Right cardiac atrium (tissue), 5 donors: ENCODE results near the gene ULK2. TPM values are rescaled to one million over a fixed set of nuclear protein-coding genes. Genes with fewer than 3 reads are reported as not detected.
A peak's percentile ranks its signal among the peaks of the same experiment; 100 is the strongest.

Experiments
- ATAC-seq, 2 donors: fragments of 200-7000 bp; cut with Tn5 transposase; one replicate each; pipeline versions ENCODE4 v1.8.0 to v1.9.1; 2020; ENCODE audit warnings: moderate library complexity in 2 of 2, mild to moderate bottlenecking in 1 of 2
- DNase-seq, 3 donors: peaks; one replicate each; pipeline ENCODE4 v3.0.0-alpha.2; 2020
- H3K27ac ChIP-seq: one replicate; pipeline ENCODE4 v1.5.1; 2013; ENCODE audit warnings: mild to moderate bottlenecking, low read length, control low read depth, moderate library complexity
- H3K27me3 ChIP-seq: one replicate; pipeline ENCODE4 v1.6.1; 2013; ENCODE audit not compliant: control insufficient read depth, insufficient read depth
- H3K4me1 ChIP-seq: one replicate; pipeline ENCODE4 v1.6.1; 2013; ENCODE audit warnings: low read length; ENCODE audit not compliant: control insufficient read depth, insufficient read depth
- H3K4me3 ChIP-seq: one replicate; pipeline ENCODE4 v1.5.1; 2013; ENCODE audit warnings: low read length, control low read depth
- H3K9me3 ChIP-seq: one replicate; pipeline ENCODE4 v1.6.1; 2013; ENCODE audit warnings: low read length; ENCODE audit not compliant: control insufficient read depth
- WGBS: extraction: QIAGEN DNeasy Blood & Tissue Kit; methylation state at CpG from one replicate; pipeline ENCODE4 v1.1.7; 2013; 5-methylcytosine and 5-hydroxymethylcytosine counted together
- intact Hi-C, 4 donors: fragments of 100-400 bp; cut with DNase I; formaldehyde crosslinking; loops; one replicate each; pipeline versions ENCODE4 v1.11.0 to v1.14.0; 2022 to 2023
- polyA plus RNA-seq: library from polyadenylated mRNA; stranded (reverse); fragments of 200-250 nt; gene quantifications from one replicate; pipeline ENCODE4 v1.2.3, GENCODE V29; 2013
- total RNA-seq, 4 donors: library from RNA; stranded (reverse); fragmentation: NEBNext Ultra II Directional; extraction: Animal tissue kit (Norgen Biotek cat#: 25700); gene quantifications; one replicate each; pipeline ENCODE4 v1.2.1, GENCODE V29; 2021
- donor health status: healthy with polysubstance abuse.
- donor health status: DM: no; HTN: yes; CAD: no.
- donor health status: DM: no; HTN: no; CAD: no.
- donor health status: DM: no; HTN: yes; CAD: no; lungs with severe emphysema.
- donor health status: DM: yes; HTN: yes; CAD: no.

The ULK2 gene
- total and polyA plus RNA-seq, 5 donors, result 5.8 to 16.9 (median 15.1) TPM

GRCh38 chr17:19787733-19788357 is 79.9 kb downstream of the ULK2 start:
- Histone ChIP-seq H3K4me1 (no peaks in the 10 kb centered on the region), H3K27me3 (no peaks in the 10 kb centered on the region), H3K27ac (no peak overlapping the region), H3K9me3 (no peaks in the 10 kb centered on the region), H3K4me3 (no peak overlapping the region)
- DNase-seq (no peak), ATAC-seq (no peak)
- 93% methylated on average over 7 of the region's 7 CpGs for WGBS
- intact Hi-C loops, result no loop called here

GRCh38 chr17:19785854-19786253 is 81.9 kb downstream of the ULK2 start:
- Histone ChIP-seq H3K27me3 (no peaks in the 10 kb centered on the region), H3K4me3 (no peak overlapping the region), H3K9me3 (no peaks in the 10 kb centered on the region), H3K4me1 (no peaks in the 10 kb centered on the region), H3K27ac (no peak overlapping the region)
- no peak for DNase-seq
- WGBS, result 71% methylated on average over 4 of the region's 4 CpGs
- intact Hi-C loops, result no loop called here
- ATAC-seq, result no peak

DNA sequence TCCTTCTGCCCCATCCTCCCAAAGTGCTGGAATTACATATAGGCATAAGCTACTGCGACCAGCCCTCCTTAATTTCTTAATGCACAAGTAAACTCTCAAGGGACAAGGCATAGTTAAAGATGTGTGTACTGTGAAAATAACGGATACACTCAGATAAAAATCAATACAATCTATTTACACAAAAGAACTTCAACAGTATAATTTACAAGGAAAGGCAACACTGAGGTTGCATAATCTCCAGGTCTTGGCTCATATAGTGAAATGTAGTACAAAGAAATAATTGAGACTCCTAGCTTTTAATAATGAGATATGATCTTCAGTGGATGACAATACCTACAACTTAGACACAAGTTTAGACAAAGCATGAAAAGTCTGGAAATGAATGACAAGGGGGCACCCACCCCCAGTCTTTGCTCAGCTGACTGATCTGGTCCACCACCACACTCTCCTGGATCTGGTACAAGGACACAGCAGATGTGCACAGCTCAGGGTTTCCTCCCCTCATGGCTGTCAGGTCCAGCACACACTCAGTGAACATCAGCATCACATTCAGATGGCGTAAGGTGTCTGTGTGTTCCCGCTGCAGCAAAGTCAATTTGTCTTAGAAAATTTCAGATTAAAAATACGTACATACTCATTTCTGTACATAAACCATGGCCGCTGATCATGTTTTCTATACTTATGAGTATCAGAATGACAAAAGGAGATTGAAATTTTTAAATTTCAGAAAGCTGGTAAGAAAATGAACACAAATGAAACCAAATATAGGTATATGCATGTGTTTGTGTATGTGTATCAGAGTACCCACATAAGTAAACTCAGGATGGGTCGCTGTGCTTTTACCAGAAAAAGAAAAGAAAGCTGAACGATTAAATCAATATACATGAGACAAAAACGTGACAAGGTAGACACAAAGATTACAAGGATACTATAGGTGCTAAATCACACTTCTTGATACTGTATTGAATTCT is 86.0 kb downstream of the ULK2 start:
- Histone ChIP-seq H3K27me3 (no peaks in the 10 kb centered on the region), H3K4me1 (no peaks in the 10 kb centered on the region), H3K27ac (no peak overlapping the region), H3K9me3 (no peaks in the 10 kb centered on the region), H3K4me3 (no peak overlapping the region)
- 95% methylated on average over 9 of the region's 9 CpGs for WGBS
- ATAC-seq, result no peak
- no peak for DNase-seq
- intact Hi-C loops, result no loop called here

- ATAC-seq, result no peak
- H3K4me1 ChIP-seq, result no peaks in the 10 kb centered on the region
- H3K9me3 ChIP-seq, result no peaks in the 10 kb centered on the region
- H3K4me3 ChIP-seq, result no peak overlapping the region
- no peak for DNase-seq
- intact Hi-C loops, result no loop called here
- no peaks in the 10 kb centered on the region for H3K27me3 ChIP-seq
- H3K27ac ChIP-seq, result no peak overlapping the region
- 95% methylated on average over 4 of the region's 4 CpGs for WGBS
Measured at GRCh38 chr17:19780846-19781245, 86.9 kb downstream of the ULK2 start.

- WGBS, result 89% methylated on average over 6 of the region's 6 CpGs
- Histone ChIP-seq H3K4me1 (no peaks in the 10 kb centered on the region), H3K4me3 (no peak overlapping the region), H3K27ac (no peak overlapping the region), H3K9me3 (no peaks in the 10 kb centered on the region), H3K27me3 (no peaks in the 10 kb centered on the region)
- intact Hi-C loops, result no loop called here
- DNase-seq (no peak), ATAC-seq (no peak)
Measured at GRCh38 chr17:19773534-19773933, 94.2 kb downstream of the ULK2 start.

DNA sequence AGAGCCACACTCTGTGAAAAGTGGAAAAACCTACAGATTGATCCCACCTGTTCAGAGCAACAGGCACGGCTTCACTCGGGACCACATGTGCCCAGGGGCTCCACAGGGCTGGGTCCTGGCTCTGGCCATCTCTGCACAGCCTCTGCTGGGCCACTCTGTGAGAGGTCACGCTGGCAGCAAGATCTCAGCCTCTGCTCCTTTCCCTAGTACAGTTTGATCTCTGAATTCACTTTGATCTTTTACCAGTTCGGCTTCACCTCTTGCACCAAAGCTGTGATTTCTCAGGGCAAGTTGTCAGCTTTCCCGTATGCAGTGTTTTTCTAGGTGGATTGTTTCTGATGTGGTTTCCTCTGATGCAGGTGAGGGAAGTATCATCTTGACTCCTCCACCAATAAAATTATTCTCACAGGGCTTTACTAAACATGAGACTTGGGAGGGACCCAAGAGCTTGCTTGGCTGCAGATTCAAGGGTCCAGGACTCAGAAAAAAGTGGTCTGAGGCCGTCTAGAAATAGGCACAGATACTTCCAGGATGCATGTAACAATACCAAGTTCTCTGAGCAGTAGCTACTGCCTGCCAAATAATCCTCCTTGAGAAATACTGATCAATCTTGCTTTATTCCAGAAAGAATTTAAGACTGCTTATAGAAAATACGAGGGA is 95.6 kb downstream of the ULK2 start:
- Histone ChIP-seq H3K27me3 (no peaks in the 10 kb centered on the region), H3K27ac (no peak overlapping the region), H3K4me1 (no peaks in the 10 kb centered on the region), H3K4me3 (no peak overlapping the region), H3K9me3 (no peaks in the 10 kb centered on the region)
- ATAC-seq (no peak), DNase-seq (no peak)
- WGBS, result 59% methylated on average over 7 of the region's 7 CpGs
- intact Hi-C loops, result no loop called here

DNA sequence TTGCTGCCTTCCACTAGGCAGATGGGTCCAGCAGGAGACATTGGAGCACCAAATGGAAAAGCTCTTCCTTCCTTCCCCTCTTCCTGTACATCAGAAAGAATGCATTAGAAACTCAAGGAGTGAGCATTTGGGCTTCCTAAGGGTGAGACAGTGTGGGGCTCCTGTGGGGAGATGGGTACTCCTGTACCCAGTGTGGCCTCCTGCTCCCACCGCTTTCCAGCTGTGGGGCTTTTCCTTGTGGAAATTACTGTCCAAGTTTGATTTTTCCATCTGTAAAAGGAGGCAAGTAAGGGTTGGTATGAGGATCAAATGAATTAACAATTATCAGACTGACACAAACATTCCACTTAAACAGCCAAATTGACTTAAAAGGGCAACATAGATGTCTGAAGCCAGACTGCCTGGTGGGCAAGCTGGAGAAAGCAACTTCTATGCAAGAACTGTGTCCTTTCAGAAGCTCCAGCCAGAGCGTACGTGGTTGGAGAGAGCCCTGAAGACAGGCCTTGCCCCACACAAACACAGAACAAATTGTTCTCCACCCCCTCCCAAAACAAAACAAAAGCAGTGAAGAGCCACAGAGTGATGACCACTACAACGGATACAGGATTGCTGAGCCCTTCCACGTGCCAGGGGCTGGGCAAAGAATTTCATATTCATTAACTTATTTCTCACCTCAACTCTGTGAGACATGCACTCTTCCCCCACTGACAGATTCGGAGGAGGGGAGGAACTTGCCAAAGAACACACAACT is 96.6 kb downstream of the ULK2 start:
- H3K27me3 ChIP-seq, result no peaks in the 10 kb centered on the region
- H3K4me1 ChIP-seq, result no peaks in the 10 kb centered on the region
- intact Hi-C loops, result no loop called here
- ATAC-seq, result no peak
- DNase-seq, result no peak
- H3K27ac ChIP-seq, result no peak overlapping the region
- no peaks in the 10 kb centered on the region for H3K9me3 ChIP-seq
- no peak overlapping the region for H3K4me3 ChIP-seq
- WGBS, result 71% methylated on average over 6 of the region's 6 CpGs

- no peak overlapping the region for H3K27ac ChIP-seq
- ATAC-seq, result peak in 1 of 2 donors; percentile 47
- no peaks in the 10 kb centered on the region for H3K9me3 ChIP-seq
- WGBS, result 74% methylated on average over 7 of the region's 7 CpGs
- no peak for DNase-seq
- H3K27me3 ChIP-seq, result no peaks in the 10 kb centered on the region
- intact Hi-C loops, result loop anchor here in 3 of 4 donors (10.0 kb wide), 1 partner anchor 405 kb away; the partner anchor contains the start of gene B9D1 (in 3 of the 3)
- H3K4me3 ChIP-seq, result no peak overlapping the region
- no peaks in the 10 kb centered on the region for H3K4me1 ChIP-seq
Measured at GRCh38 chr17:19769946-19770652, 97.6 kb downstream of the ULK2 start.

DNA sequence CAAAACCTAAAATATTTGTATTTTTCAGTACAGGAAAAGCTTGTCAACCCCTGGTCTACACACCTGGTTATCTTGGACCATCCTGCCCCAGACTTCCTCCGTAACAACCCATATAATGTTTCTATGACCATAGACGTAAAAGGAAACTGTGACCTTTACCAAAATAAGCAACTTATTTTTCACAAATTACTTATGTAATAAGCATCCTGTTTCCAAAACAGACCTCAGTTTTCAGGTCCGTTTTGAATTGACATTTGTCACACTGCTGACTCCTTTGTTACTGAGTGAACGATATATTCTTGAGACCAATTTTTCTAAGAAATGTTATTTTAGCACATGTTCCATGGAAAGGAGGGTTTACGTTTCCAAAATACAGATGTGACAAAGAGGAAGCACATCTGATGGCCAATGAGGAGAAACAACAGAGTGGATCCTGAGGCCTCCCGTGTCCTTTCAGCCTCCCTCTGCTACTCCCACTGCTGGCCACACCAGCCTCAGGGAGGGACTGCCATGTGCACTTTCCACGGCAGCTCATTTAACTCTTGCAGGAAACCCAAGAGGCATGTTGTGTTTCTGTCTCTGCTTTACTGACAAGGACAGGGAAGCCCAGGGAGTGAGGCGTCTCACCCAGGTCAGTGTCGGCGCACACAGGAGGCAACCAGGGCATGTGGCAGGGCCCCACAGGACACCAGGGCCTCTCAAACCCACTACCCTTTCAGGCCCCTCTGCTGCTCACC is 99.5 kb downstream of the ULK2 start:
- Histone ChIP-seq H3K9me3 (no peaks in the 10 kb centered on the region), H3K4me1 (no peaks in the 10 kb centered on the region), H3K27ac (no peak overlapping the region), H3K27me3 (no peaks in the 10 kb centered on the region), H3K4me3 (no peak overlapping the region)
- DNase-seq (no peak), ATAC-seq (no peak)
- WGBS, result 49% methylated on average over 10 of the region's 10 CpGs
- intact Hi-C loops, result loop anchor here in 3 of 4 donors (10.0 kb wide), 1 partner anchor 403 kb away; the partner anchor contains the start of gene B9D1 (in 3 of the 3)
